ENCODE measurements around the gene SLC12A2. TPM values are rescaled to one million over a fixed set of nuclear protein-coding genes. Genes with fewer than 3 reads are reported as not detected.

The SLC12A2 gene
- total RNA-seq, 3 donors from 2014 or later (not counting 1 experiment from before 2014, with no cell fraction given) = 14.3 to 18.1 (median 17.4) TPM

DNA sequence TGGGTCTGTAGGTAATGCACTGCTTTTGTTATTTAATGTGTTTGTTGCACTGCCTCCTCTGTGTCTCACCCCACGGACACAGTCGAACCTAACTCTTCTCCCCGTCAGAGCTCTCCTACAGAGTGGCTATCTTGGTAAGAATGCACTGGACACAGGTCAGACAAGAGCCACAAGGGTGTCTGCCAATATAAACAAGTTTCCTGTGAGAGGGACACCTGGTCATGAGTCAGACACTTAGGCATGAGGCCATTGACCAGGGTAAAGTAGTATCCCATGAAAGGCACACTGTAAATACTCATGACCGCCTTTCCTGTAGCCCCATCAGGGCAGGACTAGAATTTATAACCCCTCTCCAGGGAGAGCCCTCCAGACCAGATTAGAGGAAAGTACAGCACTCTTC is 115.5 kb downstream of the SLC12A2 start:
- Histone ChIP-seq H3K4me3 (ENCODE audit: low read length) (no peak overlapping the region), H3K9me3 (ENCODE audit: control insufficient read depth, insufficient read depth, low read length) (no peaks in the 10 kb centered on the region), H3K4me1 (ENCODE audit: control insufficient read depth, insufficient read depth, low read length) (peaks cover 3% of the 10 kb centered on the region), H3K27ac (ENCODE audit: low read length) (no peak overlapping the region), H3K27me3 (ENCODE audit: control insufficient read depth, insufficient read depth, low read length) (no peaks in the 10 kb centered on the region), H3K36me3 (ENCODE audit: control insufficient read depth, insufficient read depth, low read length) (no peaks in the 10 kb centered on the region)
- peaks cover 6 to 9% of the 10 kb centered on the region in 2 donors for H3K4me1 Mint-ChIP-seq
- TF ChIP-seq, protein P1, sequence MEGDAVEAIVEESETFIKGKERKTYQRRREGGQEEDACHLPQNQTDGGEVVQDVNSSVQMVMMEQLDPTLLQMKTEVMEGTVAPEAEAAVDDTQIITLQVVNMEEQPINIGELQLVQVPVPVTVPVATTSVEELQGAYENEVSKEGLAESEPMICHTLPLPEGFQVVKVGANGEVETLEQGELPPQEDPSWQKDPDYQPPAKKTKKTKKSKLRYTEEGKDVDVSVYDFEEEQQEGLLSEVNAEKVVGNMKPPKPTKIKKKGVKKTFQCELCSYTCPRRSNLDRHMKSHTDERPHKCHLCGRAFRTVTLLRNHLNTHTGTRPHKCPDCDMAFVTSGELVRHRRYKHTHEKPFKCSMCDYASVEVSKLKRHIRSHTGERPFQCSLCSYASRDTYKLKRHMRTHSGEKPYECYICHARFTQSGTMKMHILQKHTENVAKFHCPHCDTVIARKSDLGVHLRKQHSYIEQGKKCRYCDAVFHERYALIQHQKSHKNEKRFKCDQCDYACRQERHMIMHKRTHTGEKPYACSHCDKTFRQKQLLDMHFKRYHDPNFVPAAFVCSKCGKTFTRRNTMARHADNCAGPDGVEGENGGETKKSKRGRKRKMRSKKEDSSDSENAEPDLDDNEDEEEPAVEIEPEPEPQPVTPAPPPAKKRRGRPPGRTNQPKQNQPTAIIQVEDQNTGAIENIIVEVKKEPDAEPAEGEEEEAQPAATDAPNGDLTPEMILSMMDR (IDR thresholded peaks at IDR 0.05) = no peak
- WGBS (ENCODE audit: insufficient coverage) = 96% methylated on average over 4 of the region's 4 CpGs
- ATAC-seq (no peak), DNase-seq (no peak)
- no peak overlapping the region for H3K27ac Mint-ChIP-seq
- H3K36me3 Mint-ChIP-seq = no peaks in the 10 kb centered on the region
- no peak overlapping the region for H3K4me3 Mint-ChIP-seq
- H3K9me3 Mint-ChIP-seq = no peaks in the 10 kb centered on the region
- intact Hi-C loops (cut with micrococcal nuclease) = no loop called here
- H3K27me3 Mint-ChIP-seq (ENCODE audit: low read depth in 2 of 2) = peaks cover 2 to 8% of the 10 kb centered on the region in 2 donors

DNA sequence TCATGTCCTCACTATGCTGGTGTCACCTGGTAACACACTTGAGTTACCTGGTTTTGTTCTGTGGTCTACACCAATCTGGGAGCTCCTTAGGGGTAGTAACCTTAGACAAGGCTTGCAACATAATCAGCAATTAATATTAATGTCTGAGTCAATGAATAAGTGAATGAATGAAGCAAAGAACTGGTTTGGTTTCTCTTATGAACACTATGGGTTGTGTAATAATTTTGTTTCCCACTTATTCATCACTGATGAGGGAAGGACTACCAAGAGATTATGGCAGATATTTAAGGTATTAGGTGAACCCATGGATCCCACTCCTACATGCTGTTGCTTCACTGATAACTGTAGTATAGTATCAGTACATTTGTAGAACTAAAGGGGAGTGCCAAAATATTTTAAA is 116.0 kb downstream of the SLC12A2 start:
- Mint-ChIP-seq H3K9me3 (no peaks in the 10 kb centered on the region), H3K27me3 (ENCODE audit: low read depth in 2 of 2) (peaks cover 2 to 8% of the 10 kb centered on the region in 2 donors), H3K36me3 (no peaks in the 10 kb centered on the region), H3K4me3 (no peak overlapping the region), H3K27ac (no peak overlapping the region), H3K4me1 (peaks cover 6 to 9% of the 10 kb centered on the region in 2 donors)
- ATAC-seq (no peak), DNase-seq (no peak)
- Histone ChIP-seq H3K36me3 (ENCODE audit: control insufficient read depth, insufficient read depth, low read length) (no peaks in the 10 kb centered on the region), H3K4me1 (ENCODE audit: control insufficient read depth, insufficient read depth, low read length) (peaks cover 3% of the 10 kb centered on the region), H3K9me3 (ENCODE audit: control insufficient read depth, insufficient read depth, low read length) (no peaks in the 10 kb centered on the region), H3K4me3 (ENCODE audit: low read length) (no peak overlapping the region), H3K27ac (ENCODE audit: low read length) (no peak overlapping the region), H3K27me3 (ENCODE audit: control insufficient read depth, insufficient read depth, low read length) (no peaks in the 10 kb centered on the region)
- intact Hi-C loops (cut with micrococcal nuclease) = no loop called here
- TF ChIP-seq, protein P1 (IDR thresholded peaks at IDR 0.05) = no peak

DNA sequence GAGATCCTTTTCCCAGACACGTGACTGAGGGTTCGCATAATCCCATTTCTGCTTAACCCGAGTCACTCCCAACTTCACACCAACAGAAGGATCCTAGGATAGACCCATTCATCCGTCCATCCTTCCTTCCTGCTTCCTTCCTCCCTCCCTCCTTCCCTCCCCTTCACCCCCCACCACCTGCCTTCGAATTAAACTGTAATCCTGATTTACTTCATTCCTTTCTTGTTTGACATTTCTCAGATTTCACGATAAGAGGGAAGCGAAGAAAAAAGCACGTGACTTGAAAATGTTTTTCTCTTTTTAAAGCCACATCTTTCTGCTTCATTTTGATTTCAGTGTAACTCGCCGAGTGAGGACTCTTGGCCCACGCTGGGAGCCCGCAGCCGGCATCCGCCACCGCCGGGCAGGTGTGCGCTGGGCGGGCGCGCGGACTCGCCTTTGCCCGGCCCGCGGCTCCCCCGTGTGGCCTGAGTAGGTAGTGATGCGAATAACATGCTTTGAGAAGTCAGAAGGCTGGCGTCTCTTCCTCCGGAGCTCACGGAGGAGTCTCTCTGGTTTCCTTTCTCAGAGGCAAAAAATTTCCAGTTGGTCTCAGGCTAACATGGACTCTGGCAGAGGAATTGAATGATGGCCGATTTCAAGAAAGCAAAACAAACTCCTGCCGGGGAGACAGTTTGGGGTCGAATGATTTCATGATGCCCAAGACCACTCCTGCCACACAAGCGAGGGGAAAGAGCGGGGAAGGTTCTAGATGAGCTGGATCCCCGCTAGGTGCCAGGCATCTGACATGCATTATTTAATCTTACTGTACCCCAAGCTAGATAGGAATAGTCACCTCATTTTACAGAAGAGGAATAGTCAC is 117.7 kb downstream of the SLC12A2 start:
- Histone ChIP-seq H3K4me1 (ENCODE audit: control insufficient read depth, insufficient read depth, low read length) (peaks cover 3% of the 10 kb centered on the region), H3K9me3 (ENCODE audit: control insufficient read depth, insufficient read depth, low read length) (no peaks in the 10 kb centered on the region), H3K36me3 (ENCODE audit: control insufficient read depth, insufficient read depth, low read length) (no peaks in the 10 kb centered on the region), H3K27me3 (ENCODE audit: control insufficient read depth, insufficient read depth, low read length) (no peaks in the 10 kb centered on the region), H3K4me3 (ENCODE audit: low read length) (no peak overlapping the region), H3K27ac (ENCODE audit: low read length) (no peak overlapping the region)
- Mint-ChIP-seq H3K27ac (no peak overlapping the region), H3K4me3 (no peak overlapping the region), H3K27me3 (ENCODE audit: low read depth in 2 of 2) (peaks cover 2 to 8% of the 10 kb centered on the region in 2 donors), H3K4me1 (peaks cover 6 to 9% of the 10 kb centered on the region in 2 donors), H3K9me3 (no peaks in the 10 kb centered on the region), H3K36me3 (no peaks in the 10 kb centered on the region)
- WGBS (ENCODE audit: insufficient coverage) = 15% methylated on average over 36 of the region's 36 CpGs
- DNase-seq (peak; percentile 73 to 84), ATAC-seq (peak; percentile 88 to 99 (median 98))
- TF ChIP-seq, protein P1 (IDR thresholded peaks at IDR 0.05) = peak; percentile 91
- intact Hi-C loops (cut with micrococcal nuclease) = loop anchor here (1.0 kb wide), 3 partner anchors 326 to 637 kb away; no protein-coding TSS in a partner anchor
